ENCODE data around the gene RAB3B. TPM values are rescaled to one million over a fixed set of nuclear protein-coding genes. Genes with fewer than 3 reads are reported as not detected.
"Not testable (repeated sequence)": the region's sequence is repeated elsewhere in the genome, so short reads cannot be mapped to it uniquely, and the experiment has no call there.

Gene RAB3B
- total and polyA plus RNA-seq, 8 donors: 0.69 to 5.7 (median 1.6) TPM

- FAIRE-seq (no peak), ATAC-seq (no peak)
- WGBS, 2 donors: 93 to 95% methylated on average over 2 of the region's 2 CpGs
Measured at GRCh38 chr1:52026278-52026677, 35.8 kb upstream of the RAB3B start.

GRCh38 chr1:52022133-52022532 is 31.6 kb upstream of the RAB3B start:
- Histone ChIP-seq H3K9me3 (no peaks in the 10 kb centered on the region), H3K4me1 (peaks cover 0 to under 1% (median 0%) of the 10 kb centered on the region in 3 donors), H3K4me3 (no peak overlapping the region), H3K27me3 (no peaks in the 10 kb centered on the region), H3K36me3 (peaks cover 0 to 30% (median 0%) of the 10 kb centered on the region in 3 donors), H3K27ac (no peak overlapping the region)
- no peak for FAIRE-seq
- DNase-seq: no peak
- no peak for ATAC-seq
- 80 to 87% methylated on average over 2 of the region's 2 CpGs for WGBS, 2 donors
- intact Hi-C loops (cut with DNase I): no loop called here
- TF ChIP-seq, protein P1, sequence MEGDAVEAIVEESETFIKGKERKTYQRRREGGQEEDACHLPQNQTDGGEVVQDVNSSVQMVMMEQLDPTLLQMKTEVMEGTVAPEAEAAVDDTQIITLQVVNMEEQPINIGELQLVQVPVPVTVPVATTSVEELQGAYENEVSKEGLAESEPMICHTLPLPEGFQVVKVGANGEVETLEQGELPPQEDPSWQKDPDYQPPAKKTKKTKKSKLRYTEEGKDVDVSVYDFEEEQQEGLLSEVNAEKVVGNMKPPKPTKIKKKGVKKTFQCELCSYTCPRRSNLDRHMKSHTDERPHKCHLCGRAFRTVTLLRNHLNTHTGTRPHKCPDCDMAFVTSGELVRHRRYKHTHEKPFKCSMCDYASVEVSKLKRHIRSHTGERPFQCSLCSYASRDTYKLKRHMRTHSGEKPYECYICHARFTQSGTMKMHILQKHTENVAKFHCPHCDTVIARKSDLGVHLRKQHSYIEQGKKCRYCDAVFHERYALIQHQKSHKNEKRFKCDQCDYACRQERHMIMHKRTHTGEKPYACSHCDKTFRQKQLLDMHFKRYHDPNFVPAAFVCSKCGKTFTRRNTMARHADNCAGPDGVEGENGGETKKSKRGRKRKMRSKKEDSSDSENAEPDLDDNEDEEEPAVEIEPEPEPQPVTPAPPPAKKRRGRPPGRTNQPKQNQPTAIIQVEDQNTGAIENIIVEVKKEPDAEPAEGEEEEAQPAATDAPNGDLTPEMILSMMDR (IDR thresholded peaks at IDR 0.05): no peak

More at GRCh38 chr1:52026278-52026677, 35.8 kb upstream of the RAB3B start:
- TF ChIP-seq, protein P1 (IDR thresholded peaks at IDR 0.05): no peak
- Histone ChIP-seq H3K4me1 (peaks cover 18 to 35% (median 29%) of the 10 kb centered on the region in 3 donors), H3K27me3 (no peaks in the 10 kb centered on the region), H3K9me3 (no peaks in the 10 kb centered on the region), H3K36me3 (peaks cover 0 to 30% (median 0%) of the 10 kb centered on the region in 3 donors), H3K4me3 (no peak overlapping the region), H3K27ac (no peak overlapping the region)
- no peak for DNase-seq
- intact Hi-C loops (cut with DNase I): no loop called here

- 93 to 94% methylated on average over 7 of the region's 7 CpGs for WGBS, 2 donors
- FAIRE-seq (peak; percentile 60), DNase-seq (no peak), ATAC-seq (no peak)
- no peaks in the 10 kb centered on the region for H3K27me3 ChIP-seq
- TF ChIP-seq, protein P1 (IDR thresholded peaks at IDR 0.05): no peak
- H3K27ac ChIP-seq: no peak overlapping the region
- no peaks in the 10 kb centered on the region for H3K36me3 ChIP-seq
- peaks cover 14 to 26% (median 18%) of the 10 kb centered on the region in 3 donors for H3K4me1 ChIP-seq
- H3K4me3 ChIP-seq: no peak overlapping the region
- intact Hi-C loops (cut with DNase I): no loop called here
- no peaks in the 10 kb centered on the region for H3K9me3 ChIP-seq
Measured at GRCh38 chr1:52008071-52008809, 17.7 kb upstream of the RAB3B start.

GRCh38 chr1:52007215-52008002 is 16.9 kb upstream of the RAB3B start:
- FAIRE-seq (no peak), ATAC-seq (peak; percentile 24 to 55 (median 28)), DNase-seq (no peak)
- H3K36me3 ChIP-seq: no peaks in the 10 kb centered on the region
- intact Hi-C loops (cut with DNase I): no loop called here
- H3K27ac ChIP-seq: peak overlapping the region in 2 of 4 donors; percentile 1 to 5
- TF ChIP-seq, protein P1 (IDR thresholded peaks at IDR 0.05): no peak
- H3K4me1 ChIP-seq: peaks cover 14 to 26% (median 18%) of the 10 kb centered on the region in 3 donors
- H3K9me3 ChIP-seq: no peaks in the 10 kb centered on the region
- no peak overlapping the region for H3K4me3 ChIP-seq
- no peaks in the 10 kb centered on the region for H3K27me3 ChIP-seq
- 15 to 17% methylated on average over 5 of the region's 5 CpGs for WGBS, 2 donors

DNA sequence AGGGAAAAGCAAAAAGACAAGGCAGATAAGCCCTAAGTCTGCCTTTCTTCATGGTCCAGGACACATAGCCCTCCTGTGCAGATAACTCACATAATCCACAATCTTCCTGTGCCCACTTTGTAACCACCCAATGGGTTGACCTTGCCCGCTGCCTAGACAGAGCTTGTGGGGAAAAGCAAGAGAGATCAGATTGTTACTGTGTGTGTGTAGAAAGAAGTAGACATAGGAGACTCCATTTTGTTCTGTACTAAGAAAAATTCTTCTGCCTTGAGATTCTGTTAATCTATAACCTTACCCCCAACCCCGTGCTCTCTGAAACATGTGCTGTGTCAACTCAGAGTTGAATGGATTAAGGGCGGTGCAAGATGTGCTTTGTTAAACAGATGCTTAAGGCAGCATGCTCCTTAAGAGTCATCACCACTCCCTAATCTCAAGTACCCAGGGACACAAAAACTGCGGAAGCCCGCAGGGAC is 15.6 kb upstream of the RAB3B start:
- FAIRE-seq; H3K4me3 ChIP-seq; H3K27me3 ChIP-seq; H3K9me3 ChIP-seq; intact Hi-C loops (cut with DNase I); H3K36me3 ChIP-seq; DNase-seq: not testable (repeated sequence)
- peak overlapping the region in 3 of 4 donors; percentile 2 to 53 (median 46) for H3K27ac ChIP-seq
- peak; percentile 22 to 57 (median 50) for ATAC-seq
- WGBS, 2 donors: 30 to 36% methylated on average over 4 of the region's 5 CpGs
- H3K4me1 ChIP-seq: peaks cover 14 to 23% (median 18%) of the 10 kb centered on the region in 3 donors

DNA sequence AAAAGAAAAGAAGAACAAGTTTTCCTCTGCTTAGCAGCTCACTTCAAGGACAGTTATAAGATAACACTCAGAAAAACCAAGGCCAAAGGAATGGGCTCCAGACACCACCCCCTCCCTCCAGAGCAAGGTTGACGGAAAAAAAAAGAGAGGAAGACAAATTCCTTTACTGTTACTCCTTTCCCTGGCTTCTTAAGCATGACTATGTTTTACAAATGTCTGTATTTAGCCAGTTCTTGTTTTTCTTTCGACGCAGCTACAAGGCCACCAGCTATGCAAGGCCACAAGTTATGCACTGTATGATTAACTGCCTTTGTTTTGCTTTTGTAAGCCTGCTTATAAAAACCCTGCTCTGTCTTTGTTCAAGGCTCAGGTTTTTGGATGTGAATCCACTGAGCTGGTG is 15.0 kb upstream of the RAB3B start:
- peak; percentile 17 to 60 (median 30) for ATAC-seq
- H3K4me1 ChIP-seq: peaks cover 14 to 23% (median 18%) of the 10 kb centered on the region in 3 donors

More for the DNA sequence above, 15.0 kb upstream of the RAB3B start:
- WGBS, 2 donors: 21 to 30% methylated on average over 3 of the region's 3 CpGs
- FAIRE-seq; H3K36me3 ChIP-seq; H3K9me3 ChIP-seq; DNase-seq; H3K27me3 ChIP-seq; intact Hi-C loops (cut with DNase I); H3K4me3 ChIP-seq: not testable (repeated sequence)
- H3K27ac ChIP-seq: peak overlapping the region in 3 of 4 donors; percentile 2 to 53 (median 46)
